IMR-90 (cell line): ENCODE data around the gene CTRB1.

Source experiments
- BHLHE40 ChIP-seq: fragments of 150-350 bp; IDR thresholded peaks from 2 replicates; pipeline ENCODE4 v1.6.1; 2016; ENCODE audit warnings: mild to moderate bottlenecking, low read depth, low read length
- CEBPB ChIP-seq: IDR thresholded peaks from 2 replicates; pipeline ENCODE4 v1.6.1; 2012; ENCODE audit warnings: low read depth, low read length, improper control_type of control experiment
- CHD1 ChIP-seq: IDR thresholded peaks from 2 replicates; pipeline ENCODE4 v1.6.1; 2012; ENCODE audit warnings: low read depth, low read length, improper control_type of control experiment
- ELK1 ChIP-seq: fragments of 150-350 bp; IDR thresholded peaks from 2 replicates; pipeline ENCODE4 v1.6.1; 2016; ENCODE audit warnings: low read depth, mild to moderate bottlenecking, low read length, moderate library complexity, borderline replicate concordance
- FOS ChIP-seq: fragments of 150-350 bp; IDR thresholded peaks from 2 replicates; pipeline ENCODE4 v1.6.1; 2016; ENCODE audit warnings: low read depth, low read length
- POLR2A ChIP-seq: IDR thresholded peaks from 2 replicates; pipeline ENCODE4 v1.6.1; 2012; ENCODE audit warnings: mild to moderate bottlenecking, low read depth, low read length
- RAD21 ChIP-seq: IDR thresholded peaks from 2 replicates; pipeline ENCODE4 v1.6.1; 2012; ENCODE audit warnings: low read length, improper control_type of control experiment
- RCOR1 ChIP-seq: IDR thresholded peaks from 2 replicates; pipeline ENCODE4 v1.6.1; 2012; ENCODE audit warnings: mild to moderate bottlenecking, low read length, improper control_type of control experiment; ENCODE audit not compliant: insufficient replicate concordance
- RFX5 ChIP-seq: IDR thresholded peaks from 2 replicates; pipeline ENCODE4 v1.8.0; 2012; ENCODE audit warnings: low read depth, mild to moderate bottlenecking, low read length, moderate library complexity
- SMC3 ChIP-seq: fragments of 150-350 bp; IDR thresholded peaks from 2 replicates; pipeline ENCODE4 v1.6.1; 2016; ENCODE audit warnings: low read depth, mild to moderate bottlenecking, antibody characterized with exemption, low read length, moderate library complexity
- USF2 ChIP-seq: fragments of 150-350 bp; IDR thresholded peaks from 2 replicates; pipeline ENCODE4 v1.6.1; 2017; ENCODE audit warnings: mild to moderate bottlenecking, antibody characterized with exemption, low read length, low read depth
- TF ChIP-seq, protein P1 (sequence below): conservative IDR thresholded peaks from 2 replicates; pipeline ENCODE4 v1.5.1; 2012; ENCODE audit warnings: mild to moderate bottlenecking, low read depth, low read length, improper control_type of control experiment

GRCh38 chr16:75224306-75225082, 5.7 kb downstream of the CTRB1 start:
- TF ChIP-seq, protein P1, sequence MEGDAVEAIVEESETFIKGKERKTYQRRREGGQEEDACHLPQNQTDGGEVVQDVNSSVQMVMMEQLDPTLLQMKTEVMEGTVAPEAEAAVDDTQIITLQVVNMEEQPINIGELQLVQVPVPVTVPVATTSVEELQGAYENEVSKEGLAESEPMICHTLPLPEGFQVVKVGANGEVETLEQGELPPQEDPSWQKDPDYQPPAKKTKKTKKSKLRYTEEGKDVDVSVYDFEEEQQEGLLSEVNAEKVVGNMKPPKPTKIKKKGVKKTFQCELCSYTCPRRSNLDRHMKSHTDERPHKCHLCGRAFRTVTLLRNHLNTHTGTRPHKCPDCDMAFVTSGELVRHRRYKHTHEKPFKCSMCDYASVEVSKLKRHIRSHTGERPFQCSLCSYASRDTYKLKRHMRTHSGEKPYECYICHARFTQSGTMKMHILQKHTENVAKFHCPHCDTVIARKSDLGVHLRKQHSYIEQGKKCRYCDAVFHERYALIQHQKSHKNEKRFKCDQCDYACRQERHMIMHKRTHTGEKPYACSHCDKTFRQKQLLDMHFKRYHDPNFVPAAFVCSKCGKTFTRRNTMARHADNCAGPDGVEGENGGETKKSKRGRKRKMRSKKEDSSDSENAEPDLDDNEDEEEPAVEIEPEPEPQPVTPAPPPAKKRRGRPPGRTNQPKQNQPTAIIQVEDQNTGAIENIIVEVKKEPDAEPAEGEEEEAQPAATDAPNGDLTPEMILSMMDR, result no peak
- no peak for TF ChIP-seq FOS
- TF ChIP-seq SMC3, result no peak
- TF ChIP-seq CEBPB, result no peak
- no peak for TF ChIP-seq CHD1
- TF ChIP-seq RAD21, result no peak
- TF ChIP-seq POLR2A, result no peak
- no peak for TF ChIP-seq RCOR1
- TF ChIP-seq ELK1, result no peak
- TF ChIP-seq USF2, result no peak
- TF ChIP-seq RFX5, result no peak
- TF ChIP-seq BHLHE40, result no peak
